Heart right ventricle (tissue), 16 donors: Measurements from ENCODE around the gene TTC7B. TPM values are rescaled to one million over a fixed set of nuclear protein-coding genes. Genes with fewer than 3 reads are reported as not detected.

Experiments used
- ATAC-seq, 8 donors: fragments of 200-7000 bp; cut with Tn5 transposase; one replicate each; pipeline ENCODE4 v1.9.1; 2020; ENCODE audit warnings: mild to moderate bottlenecking in 8 of 8, moderate library complexity in 8 of 8, moderate number of reproducible peaks in 1 of 8
- DNase-seq, 2 donors: peaks; one replicate each; pipeline ENCODE4 v3.0.0-alpha.2; 2020
- H3K27ac ChIP-seq, 10 donors: fragments of 200-600 bp; sonication (generic) in 2 of 10; one replicate each; pipeline versions ENCODE4 v1.5.0 to v1.8.0; 2020 to 2022; ENCODE audit warnings: mild to moderate bottlenecking in 3 of 10
- H3K27me3 ChIP-seq, 7 donors: fragments of 200-600 bp; one replicate each; pipeline ENCODE4 v1.8.0; 2021 to 2022; ENCODE audit warnings: mild to moderate bottlenecking in 2 of 7
- H3K36me3 ChIP-seq, 9 donors: fragments of 200-600 bp; sonication (generic) in 1 of 9; one replicate each; pipeline versions ENCODE4 v1.5.0 to v1.8.0; 2020 to 2022; ENCODE audit warnings: mild to moderate bottlenecking in 2 of 9
- H3K4me1 ChIP-seq, 9 donors: fragments of 200-600 bp; sonication (generic) in 1 of 9; one replicate each; pipeline versions ENCODE4 v1.5.0 to v1.8.0; 2020 to 2022; ENCODE audit warnings: mild to moderate bottlenecking in 4 of 9
- H3K4me3 ChIP-seq, 10 donors: fragments of 200-600 bp; sonication (generic) in 2 of 10; one replicate each; pipeline versions ENCODE4 v1.5.0 to v1.8.0; 2020 to 2022; ENCODE audit warnings: mild to moderate bottlenecking in 7 of 10, moderate library complexity in 2 of 10
- H3K9me3 ChIP-seq, 11 donors: fragments of 200-600 bp in 10 of 11; sonication (generic) in 2 of 11; one replicate each; pipeline versions ENCODE4 v1.5.0 to v1.8.0; 2013 to 2022; ENCODE audit warnings: mild to moderate bottlenecking in 2 of 11, control low read depth in 1 of 11, moderate library complexity in 1 of 11
- WGBS, 2 donors: extraction: QIAGEN DNeasy Blood & Tissue Kit; methylation state at CpG; one replicate each; pipeline ENCODE4 v1.1.7; 2013; ENCODE audit warnings: inconsistent platforms in 1 of 2; 5-methylcytosine and 5-hydroxymethylcytosine counted together
- intact Hi-C, 10 donors: fragments of 100-400 bp; cut with DNase I; formaldehyde crosslinking; loops; one replicate each; pipeline versions ENCODE4 v1.11.1 to v1.14.2; 2022
- polyA plus RNA-seq, 2 donors: library from polyadenylated mRNA; stranded (reverse); fragments of 200-250 nt; gene quantifications; one replicate each; pipeline ENCODE4 v1.2.3, GENCODE V29; 2013
- total RNA-seq, 10 donors: library from RNA; stranded (reverse); fragmentation: NEBNext Ultra II Directional in 3 of 10; extraction: Animal tissue kit (Norgen Biotek cat#: 25700) in 3 of 10; gene quantifications; one replicate each; pipeline versions ENCODE4 v1.2.1 to v1.2.4, GENCODE V29; 2021 to 2023
- TF ChIP-seq, protein P1 (sequence below), 9 donors: fragments of 200-600 bp; sonication (generic) in 2 of 9; IDR thresholded peaks; one replicate each; pipeline versions ENCODE4 v1.5.0 to v1.8.0; 2021 to 2022; ENCODE audit warnings: antibody characterized with exemption in 9 of 9, mild to moderate bottlenecking in 5 of 9, moderate library complexity in 1 of 9
- donor health status: Arrhythmogenic right ventricular cardiomyopathy.
- donor health status: ischemic (EF 13 %, LVEDD 7.1; RV severe dilation, severe dysfunction).
- donor health status: healthy with polysubstance abuse.
- donor health status: DM: no; HTN: yes; CAD: no.
- donor health status: DM: no; HTN: no; CAD: no.
- donor health status: ischemic (EF 25% LVEDD 6.9; RV normal size, moderate dysfunction).
- donor health status: ischemic (EF 25% LVEDD 5.7; RV mildly dilated, moderate dysfunction).
- donor health status: healthy.
- donor health status: DM: yes; HTN: yes; CAD: no.
- donor health status: Ischemic cardiomyopathy.
- donor health status: ischemic (EF 35%, LVEDD 5.7; RV mildly dilated, moderate dysfunction).
- donor health status: nonischemic (EF 11% LVEDD 7.7; RV severe dilation, severe dysfunction).
- donor health status: DM: yes; HTN: yes; CAD: no.
- donor health status: PGD.
- donor health status: ischemic (EF 29% LVEDD 5.4; RV normal size, mild dysfunction).
- donor health status: nonischemic (EF 23%, LVEDD 6.1; RV moderate dilation, normal function).

The TTC7B gene
- total and polyA plus RNA-seq, 12 donors: 23.0 to 79.4 (median 65.5) TPM

DNA sequence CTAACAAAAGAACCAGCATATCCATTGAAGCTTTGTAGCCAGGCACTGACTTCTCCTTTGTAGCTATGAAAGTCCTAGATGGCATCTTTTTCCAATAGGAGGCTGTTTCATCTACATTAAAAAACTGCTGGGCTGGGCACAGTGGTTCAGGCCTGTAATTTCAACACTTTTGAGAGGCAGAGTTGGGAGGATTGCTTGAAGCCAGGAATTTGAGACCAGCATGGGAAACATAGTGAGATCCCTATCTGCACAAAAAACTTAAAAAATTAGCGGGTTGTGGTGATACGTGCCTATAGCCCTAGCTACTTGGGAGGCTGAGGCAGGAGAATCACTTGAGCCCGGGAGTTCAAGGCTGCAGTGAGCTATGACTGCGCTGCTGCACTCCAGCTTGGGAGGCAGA is 251.7 kb downstream of the TTC7B start:
- DNase-seq (no peak), ATAC-seq (no peak)
- peaks cover 0 to 13% (median 11%) of the 10 kb centered on the region in 9 donors for H3K4me1 ChIP-seq
- TF ChIP-seq, protein P1, sequence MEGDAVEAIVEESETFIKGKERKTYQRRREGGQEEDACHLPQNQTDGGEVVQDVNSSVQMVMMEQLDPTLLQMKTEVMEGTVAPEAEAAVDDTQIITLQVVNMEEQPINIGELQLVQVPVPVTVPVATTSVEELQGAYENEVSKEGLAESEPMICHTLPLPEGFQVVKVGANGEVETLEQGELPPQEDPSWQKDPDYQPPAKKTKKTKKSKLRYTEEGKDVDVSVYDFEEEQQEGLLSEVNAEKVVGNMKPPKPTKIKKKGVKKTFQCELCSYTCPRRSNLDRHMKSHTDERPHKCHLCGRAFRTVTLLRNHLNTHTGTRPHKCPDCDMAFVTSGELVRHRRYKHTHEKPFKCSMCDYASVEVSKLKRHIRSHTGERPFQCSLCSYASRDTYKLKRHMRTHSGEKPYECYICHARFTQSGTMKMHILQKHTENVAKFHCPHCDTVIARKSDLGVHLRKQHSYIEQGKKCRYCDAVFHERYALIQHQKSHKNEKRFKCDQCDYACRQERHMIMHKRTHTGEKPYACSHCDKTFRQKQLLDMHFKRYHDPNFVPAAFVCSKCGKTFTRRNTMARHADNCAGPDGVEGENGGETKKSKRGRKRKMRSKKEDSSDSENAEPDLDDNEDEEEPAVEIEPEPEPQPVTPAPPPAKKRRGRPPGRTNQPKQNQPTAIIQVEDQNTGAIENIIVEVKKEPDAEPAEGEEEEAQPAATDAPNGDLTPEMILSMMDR (IDR thresholded peaks at IDR 0.05): no peak
- H3K9me3 ChIP-seq: no peaks in the 10 kb centered on the region
- no peak overlapping the region for H3K4me3 ChIP-seq
- 94 to 97% methylated on average over 4 of the region's 4 CpGs for WGBS, 2 donors
- H3K36me3 ChIP-seq: peaks cover 0 to 14% (median 0%) of the 10 kb centered on the region in 9 donors
- H3K27me3 ChIP-seq: no peaks in the 10 kb centered on the region
- no peak overlapping the region for H3K27ac ChIP-seq
- intact Hi-C loops: no loop called here

DNA sequence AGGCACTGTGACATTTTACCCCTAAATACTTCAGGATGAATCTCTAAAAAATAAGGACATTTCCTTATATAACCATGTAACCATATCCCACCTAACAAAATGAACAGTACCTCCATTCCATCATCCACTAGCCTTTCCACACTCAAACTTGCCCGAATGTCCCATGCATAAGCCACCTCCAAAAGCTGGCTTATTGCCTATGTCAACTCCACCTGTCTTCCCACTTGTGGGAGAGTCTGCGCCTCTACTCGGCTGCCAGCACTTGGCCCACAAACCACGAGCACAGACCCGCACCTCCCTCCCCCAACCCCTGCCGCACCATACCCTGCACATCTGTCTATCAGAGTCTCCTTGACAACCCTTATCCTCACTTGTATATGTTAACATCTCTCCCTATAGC is 253.6 kb downstream of the TTC7B start:
- intact Hi-C loops: no loop called here
- Histone ChIP-seq H3K27me3 (no peaks in the 10 kb centered on the region), H3K27ac (no peak overlapping the region), H3K9me3 (no peaks in the 10 kb centered on the region), H3K4me1 (peaks cover 0 to 15% (median 0%) of the 10 kb centered on the region in 9 donors), H3K4me3 (no peak overlapping the region), H3K36me3 (peaks cover 0 to 9% (median 0%) of the 10 kb centered on the region in 9 donors)
- no peak for ATAC-seq
- TF ChIP-seq, protein P1 (IDR thresholded peaks at IDR 0.05): no peak
- 71 to 97% methylated on average over 6 of the region's 6 CpGs for WGBS, 2 donors
- no peak for DNase-seq

DNA sequence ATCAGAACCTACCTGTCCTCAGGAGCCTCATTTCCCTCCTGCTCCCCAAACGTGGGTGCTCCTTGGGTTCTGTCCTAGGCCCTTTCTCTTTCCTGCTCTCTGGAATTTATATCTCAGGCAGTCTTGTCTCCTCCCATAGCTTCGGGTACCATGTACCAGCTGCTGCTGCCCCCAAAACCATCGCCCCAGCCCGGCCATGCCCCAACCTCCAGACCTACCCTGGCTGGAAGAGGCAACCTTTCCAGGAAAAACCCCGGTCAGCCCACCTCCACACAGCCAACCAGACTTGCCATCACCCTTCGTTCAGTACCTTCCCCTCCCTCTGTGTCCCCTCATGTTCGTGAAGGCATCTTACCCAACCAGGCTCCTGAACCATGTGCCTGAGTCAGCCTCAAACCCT is 254.3 kb downstream of the TTC7B start:
- Histone ChIP-seq H3K4me3 (no peak overlapping the region), H3K9me3 (no peaks in the 10 kb centered on the region), H3K4me1 (peaks cover 0 to 15% (median 2%) of the 10 kb centered on the region in 9 donors), H3K27me3 (no peaks in the 10 kb centered on the region), H3K36me3 (peaks cover 0 to 8% (median 0%) of the 10 kb centered on the region in 9 donors), H3K27ac (no peak overlapping the region)
- WGBS, 2 donors: 97 to 99% methylated on average over 7 of the region's 7 CpGs
- TF ChIP-seq, protein P1 (IDR thresholded peaks at IDR 0.05): no peak
- no peak for DNase-seq
- intact Hi-C loops: no loop called here
- ATAC-seq: no peak

DNA sequence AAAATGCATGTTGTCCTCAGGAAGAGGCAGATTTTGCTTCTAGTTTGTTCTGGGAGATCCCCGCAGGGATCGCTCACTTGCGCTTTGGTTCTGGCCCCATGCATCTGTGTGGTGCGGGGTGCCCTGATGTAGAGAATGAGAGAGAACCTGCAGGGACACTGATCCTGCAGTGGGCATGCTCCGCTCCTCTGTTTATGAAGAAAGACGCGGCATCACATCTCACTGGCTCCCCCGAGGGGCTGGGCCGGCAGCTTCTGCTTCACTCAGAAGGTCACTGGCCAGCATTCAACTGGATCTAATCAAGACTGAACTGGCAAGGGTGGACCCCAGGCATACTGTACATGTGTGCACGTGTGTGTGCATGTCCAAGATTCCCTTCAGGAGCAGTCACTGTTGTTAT is 255.2 kb downstream of the TTC7B start:
- TF ChIP-seq, protein P1 (IDR thresholded peaks at IDR 0.05): no peak
- no peak for DNase-seq
- Histone ChIP-seq H3K27me3 (no peaks in the 10 kb centered on the region), H3K4me3 (no peak overlapping the region), H3K36me3 (peaks cover 0 to 8% (median 0%) of the 10 kb centered on the region in 9 donors), H3K4me1 (peaks cover 0 to 22% (median 7%) of the 10 kb centered on the region in 9 donors), H3K9me3 (no peaks in the 10 kb centered on the region), H3K27ac (no peak overlapping the region)
- no peak for ATAC-seq
- WGBS, 2 donors: 92 to 94% methylated on average over 10 of the region's 10 CpGs
- intact Hi-C loops: no loop called here
